IMR-90 (cell line): ENCODE data around the gene ZNF493. TPM values are rescaled to one million over a fixed set of nuclear protein-coding genes. Genes with fewer than 3 reads are reported as not detected.

Experiments used
- ATAC-seq: fragments of 200-7000 bp; cut with Tn5 transposase; 2 replicates; pipeline ENCODE4 v1.9.1; 2020; ENCODE audit warnings: low read depth, mild to moderate bottlenecking, moderate library complexity
- BruUV-seq: library from RNA; stranded (reverse); fragments of 400-500 nt; replicated peaks from 2 replicates; lab custom pipeline; 2021; lab: Mats Ljungman, UMichigan
- CTCF ChIA-PET: fragments of 300-600 bp; formaldehyde crosslinking; extraction: SDS; loops from one replicate; lab custom pipeline; 2021; ENCODE audit warnings: antibody characterized with exemption; lab: Yijun Ruan, JAX
- POLR2A ChIA-PET: fragments of 300-600 bp; sonication (Branson Sonifier 250); formaldehyde crosslinking; loops from one replicate; lab custom pipeline; 2022; ENCODE audit warnings: antibody characterized with exemption; ENCODE audit not compliant: unreplicated experiment; lab: Charles Lee
- DNase-seq: peaks from one replicate; pipeline ENCODE4 v3.0.0; 2013
- H2AFZ ChIP-seq: replicated peaks from 2 replicates; pipeline ENCODE3; 2013; ENCODE audit warnings: low read length, mild to moderate bottlenecking; ENCODE audit not compliant: poor library complexity
- H2AK5ac ChIP-seq: 2 replicates; pipeline ENCODE4 v1.6.1; 2013; ENCODE audit warnings: low read depth, low read length, inconsistent platforms
- H2AK9ac ChIP-seq: replicated peaks from 2 replicates; pipeline ENCODE3; 2013; ENCODE audit warnings: mild to moderate bottlenecking, low read depth, low read length, moderate library complexity; ENCODE audit not compliant: poor library complexity
- H2BK120ac ChIP-seq: 2 replicates; pipeline ENCODE4 v1.6.1; 2013; ENCODE audit warnings: low read depth, low read length, inconsistent platforms
- H2BK15ac ChIP-seq: 3 replicates; pipeline ENCODE4 v1.6.1; 2013; ENCODE audit warnings: low read depth, low read length, inconsistent platforms
- H2BK20ac ChIP-seq: 2 replicates; pipeline ENCODE4 v1.6.1; 2013; ENCODE audit warnings: low read depth, mild to moderate bottlenecking, inconsistent platforms, low read length, moderate library complexity
- H2BK5ac ChIP-seq: 2 replicates; pipeline ENCODE4 v1.6.1; 2013; ENCODE audit warnings: mild to moderate bottlenecking, low read depth, low read length, inconsistent platforms; ENCODE audit not compliant: poor library complexity, severe bottlenecking
- H3K14ac ChIP-seq: replicated peaks from 2 replicates; pipeline ENCODE4 v1.6.1; 2013; ENCODE audit warnings: low read depth, low read length, inconsistent platforms
- H3K18ac ChIP-seq: 2 replicates; pipeline ENCODE4 v1.6.1; 2013; ENCODE audit warnings: low read depth, low read length, control low read depth
- H3K23ac ChIP-seq: 2 replicates; pipeline ENCODE4 v1.6.1; 2013; ENCODE audit warnings: low read depth, low read length, inconsistent platforms
- H3K27ac ChIP-seq: 2 replicates; pipeline ENCODE4 v1.5.1; 2013; ENCODE audit warnings: mild to moderate bottlenecking, control low read depth, low read length; ENCODE audit not compliant: insufficient read depth
- H3K27me3 ChIP-seq: 2 replicates; pipeline ENCODE4 v1.6.1; 2013; ENCODE audit warnings: low read length; ENCODE audit not compliant: control insufficient read depth, insufficient read depth
- H3K36me3 ChIP-seq: 2 replicates; pipeline ENCODE4 v1.6.1; 2013; ENCODE audit warnings: low read length, mixed read lengths; ENCODE audit not compliant: control insufficient read depth, insufficient read depth
- H3K4ac ChIP-seq: 2 replicates; pipeline ENCODE4 v1.6.1; 2013; ENCODE audit warnings: low read depth, low read length, inconsistent platforms
- H3K4me1 ChIP-seq: 2 replicates; pipeline ENCODE4 v1.6.1; 2013; ENCODE audit warnings: low read length, mixed read lengths; ENCODE audit not compliant: control insufficient read depth, insufficient read depth
- H3K4me2 ChIP-seq: 2 replicates; pipeline ENCODE4 v1.6.1; 2013; ENCODE audit warnings: low read depth, mild to moderate bottlenecking, control low read depth, low read length, moderate library complexity
- H3K4me3 ChIP-seq: 2 replicates; pipeline ENCODE4 v1.5.1; 2013; ENCODE audit warnings: low read depth, mild to moderate bottlenecking, control low read depth, low read length, moderate library complexity; ENCODE audit not compliant: insufficient read depth
- H3K56ac ChIP-seq: 2 replicates; pipeline ENCODE4 v1.6.1; 2013; ENCODE audit warnings: low read length, inconsistent platforms; ENCODE audit not compliant: insufficient read depth; ENCODE audit errors: extremely low read depth
- H3K79me1 ChIP-seq, 2 experiments: 2 replicates each; pipeline ENCODE4 v1.6.1; 2013; ENCODE audit warnings: low read length in 2 of 2, inconsistent platforms in 1 of 2, low read depth in 1 of 2
- H3K9ac ChIP-seq: 2 replicates; pipeline ENCODE4 v1.6.1; 2013; ENCODE audit warnings: low read depth, low read length, control low read depth
- H3K9me1 ChIP-seq: 2 replicates; pipeline ENCODE4 v1.6.1; 2013; ENCODE audit warnings: low read length, inconsistent platforms; ENCODE audit not compliant: insufficient read depth
- H3K9me3 ChIP-seq: 2 replicates; pipeline ENCODE4 v1.6.1; 2013; ENCODE audit warnings: low read length; ENCODE audit not compliant: control insufficient read depth, insufficient read depth
- H4K20me1 ChIP-seq: 2 replicates; pipeline ENCODE4 v1.6.1; 2013; ENCODE audit warnings: low read length, inconsistent platforms; ENCODE audit not compliant: insufficient read depth
- H4K5ac ChIP-seq: 2 replicates; pipeline ENCODE4 v1.6.1; 2013; ENCODE audit warnings: mild to moderate bottlenecking, low read depth, low read length, control low read depth
- H4K8ac ChIP-seq, 2 experiments: 2 replicates each; pipeline ENCODE4 v1.6.1; 2013; ENCODE audit warnings: low read depth in 2 of 2, low read length in 2 of 2, control low read depth in 1 of 2, inconsistent platforms in 1 of 2
- H4K91ac ChIP-seq: 2 replicates; pipeline ENCODE4 v1.6.1; 2013; ENCODE audit warnings: low read depth, low read length, inconsistent platforms; ENCODE audit not compliant: insufficient read depth
- BHLHE40 ChIP-seq: fragments of 150-350 bp; IDR thresholded peaks from 2 replicates; pipeline ENCODE4 v1.6.1; 2016; ENCODE audit warnings: mild to moderate bottlenecking, low read depth, low read length
- CEBPB ChIP-seq: IDR thresholded peaks from 2 replicates; pipeline ENCODE4 v1.6.1; 2012; ENCODE audit warnings: low read depth, low read length, improper control_type of control experiment
- RFX5 ChIP-seq: IDR thresholded peaks from 2 replicates; pipeline ENCODE4 v1.8.0; 2012; ENCODE audit warnings: low read depth, mild to moderate bottlenecking, low read length, moderate library complexity
- SMC3 ChIP-seq: fragments of 150-350 bp; IDR thresholded peaks from 2 replicates; pipeline ENCODE4 v1.6.1; 2016; ENCODE audit warnings: low read depth, mild to moderate bottlenecking, antibody characterized with exemption, low read length, moderate library complexity
- WGBS, 2 experiments: methylation state at CpG; one replicate each; pipeline versions ENCODE4 v1.1.5 to v1.1.7; 2013; ENCODE audit warnings: missing lambda C conversion rate in 2 of 2; ENCODE audit not compliant: insufficient read length in 1 of 2; ENCODE audit errors: extremely low coverage in 2 of 2; 5-methylcytosine and 5-hydroxymethylcytosine counted together
- dilution Hi-C: fragments of 300-500 bp; cut with HindIII; formaldehyde crosslinking; loops from one replicate; pipeline ENCODE4 v1.14.3; 2018; ENCODE audit warnings: low sequenced_read_pairs; ENCODE audit not compliant: unreplicated experiment
- in situ Hi-C: fragments of 300-500 bp; cut with MboI; formaldehyde crosslinking; loops from 3 replicates; pipeline ENCODE4 v1.14.3; 2019; ENCODE audit warnings: low sequenced_read_pairs, inconsistent platforms, mixed read lengths
- intact Hi-C: fragments of 100-400 bp; cut with micrococcal nuclease; formaldehyde crosslinking; loops from 2 replicates; pipeline ENCODE4 v1.10.0; 2022
- polyA plus RNA-seq, 3 experiments: library from polyadenylated mRNA; depleted of rRNA; stranded (reverse); fragments of >200 nt; gene quantifications; 2 replicates each; pipeline ENCODE4 v1.2.3, GENCODE V29; 2012; ENCODE audit warnings: low replicate concordance in 1 of 3
- total RNA-seq: library from RNA; depleted of rRNA; stranded (reverse); fragments of >200 nt; gene quantifications from 2 replicates; pipeline ENCODE4 v1.2.3, GENCODE V29; 2012

The ZNF493 gene
- total and polyA plus RNA-seq, 2 of the 4 experiments (the other 2 are of a cell fraction): 2.1 to 3.4 TPM

DNA sequence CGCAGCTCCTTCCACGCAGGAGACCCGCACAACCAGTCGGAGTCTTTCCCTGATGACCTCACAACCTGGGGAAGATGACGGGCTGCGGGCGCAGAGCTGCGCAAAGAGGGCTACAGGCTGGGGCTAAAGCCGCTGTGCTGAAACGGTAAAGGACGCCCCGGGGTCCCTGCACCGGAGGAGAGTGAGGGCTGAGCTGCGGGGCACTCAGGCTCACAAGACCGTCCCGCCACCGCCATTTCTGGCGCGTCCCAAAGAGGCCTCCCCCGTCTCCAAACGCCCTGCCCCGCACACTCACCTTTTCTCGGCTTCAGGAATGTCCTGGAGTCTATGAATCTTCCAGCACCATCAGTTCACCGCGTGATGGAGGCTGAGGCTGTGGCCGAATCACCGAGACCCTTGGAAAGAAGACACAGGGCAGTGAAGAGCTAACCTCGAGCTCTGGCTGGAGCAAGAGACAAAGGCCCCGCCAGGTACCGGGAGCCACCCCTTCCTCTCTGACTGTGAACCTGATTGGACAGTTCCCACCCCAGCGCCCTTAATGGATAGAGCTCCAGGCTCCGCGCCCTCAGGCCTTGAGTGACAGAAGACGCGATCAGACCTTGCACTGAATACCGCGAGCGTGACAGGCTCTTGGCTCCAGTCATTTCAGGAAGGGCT is 66.6 kb downstream of the ZNF493 start:
- CTCF ChIA-PET: interaction anchor here (0.5 kb wide), 1 partner anchor 476 kb away, joined by 7 read pairs; no protein-coding TSS in a partner anchor
- peak overlapping the region; percentile 63 for H2AFZ ChIP-seq

More for the DNA sequence above, 66.6 kb downstream of the ZNF493 start:
- intact Hi-C loops: no loop called here
- DNase-seq: no peak
- POLR2A ChIA-PET: interaction anchor here (0.6 kb wide), 1 partner anchor 470 kb away, joined by 5 read pairs; no protein-coding TSS in a partner anchor
- Histone ChIP-seq H3K56ac (no peak overlapping the region), H2BK20ac (no peak overlapping the region), H3K27ac (no peak overlapping the region), H3K9me1 (no peaks in the 10 kb centered on the region), H2BK5ac (no peak overlapping the region), H3K4ac (no peak overlapping the region), H4K20me1 (no peaks in the 10 kb centered on the region), H3K9me3 (peaks cover 29% of the 10 kb centered on the region), H2AK5ac (no peak overlapping the region), H3K14ac (no peak overlapping the region), H3K18ac (no peak overlapping the region), H3K79me1 (no peaks in the 10 kb centered on the region), H2BK15ac (no peak overlapping the region), H3K9ac (no peak overlapping the region), H3K4me3 (no peak overlapping the region), H4K5ac (no peak overlapping the region), H4K8ac (no peak overlapping the region), H3K4me2 (no peak overlapping the region), H3K27me3 (no peaks in the 10 kb centered on the region), H4K91ac (no peak overlapping the region), H2AK9ac (no peak overlapping the region), H3K36me3 (no peaks in the 10 kb centered on the region), H3K23ac (no peak overlapping the region), H2BK120ac (no peak overlapping the region), H3K4me1 (no peaks in the 10 kb centered on the region)
- dilution Hi-C loops: no loop called here
- 11% methylated on average over 5 of the region's 38 CpGs; no CpG with 5 or more reads in 1 of the 2 experiments for WGBS, 2 experiments
- TF ChIP-seq SMC3: no peak
- no peak for TF ChIP-seq CEBPB
- TF ChIP-seq RFX5: no peak
- TF ChIP-seq BHLHE40: no peak
- no peak for ATAC-seq
- in situ Hi-C loops: no loop called here
- no TSS peak for BruUV-seq
